NCI-H345 treated with DMSO at 0.1 percent for 48 hours (cell line): Measurements from ENCODE around the gene MAG.

ENCODE experiments used
- DNase-seq: peaks from one replicate; lab custom pipeline; 2025; ENCODE audit not compliant: unreplicated experiment; lab: John Stamatoyannopoulos, UW

Gene MAG

DNA sequence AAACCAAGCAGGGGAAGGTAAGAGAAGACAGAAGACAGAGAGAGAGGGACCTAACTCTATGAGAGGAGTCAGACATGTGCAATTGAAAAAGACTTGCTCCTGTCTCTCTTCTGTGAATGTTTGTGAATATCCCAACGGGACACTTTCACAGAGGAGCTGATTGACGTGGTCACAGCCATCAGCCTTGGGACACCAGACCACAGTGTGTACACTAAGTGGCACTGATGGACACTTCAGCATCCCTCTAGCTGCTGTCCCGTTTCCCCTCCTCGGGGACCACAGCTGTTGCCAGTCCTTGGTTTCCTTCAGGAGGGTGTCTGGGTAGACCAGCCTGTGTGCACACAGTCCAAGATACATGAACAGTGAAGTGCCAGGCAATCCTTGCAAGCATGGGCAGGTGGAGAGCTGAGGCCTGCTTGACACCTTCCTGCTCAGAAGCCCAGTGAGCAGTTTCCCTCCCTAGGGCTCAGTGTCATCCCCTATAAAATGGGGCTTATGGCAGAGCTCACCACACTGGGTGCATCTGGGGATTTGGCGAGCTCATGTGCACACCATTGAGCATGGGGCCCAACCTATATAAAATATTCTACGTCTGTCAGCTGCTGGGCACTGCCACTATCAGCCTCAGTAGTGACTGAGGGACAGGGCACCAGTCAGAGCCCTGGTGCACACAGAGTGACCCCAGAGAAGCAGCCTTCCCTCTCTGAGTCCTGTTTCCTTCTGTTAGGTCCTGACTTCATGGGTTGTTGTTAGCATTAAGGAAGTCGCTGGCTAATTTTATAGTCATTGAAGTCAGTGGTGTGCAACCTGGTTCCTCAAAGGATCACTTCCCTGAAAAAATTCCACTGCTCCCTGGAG is 27.5 kb upstream of the MAG start:
- DNase-seq: no peak

DNA sequence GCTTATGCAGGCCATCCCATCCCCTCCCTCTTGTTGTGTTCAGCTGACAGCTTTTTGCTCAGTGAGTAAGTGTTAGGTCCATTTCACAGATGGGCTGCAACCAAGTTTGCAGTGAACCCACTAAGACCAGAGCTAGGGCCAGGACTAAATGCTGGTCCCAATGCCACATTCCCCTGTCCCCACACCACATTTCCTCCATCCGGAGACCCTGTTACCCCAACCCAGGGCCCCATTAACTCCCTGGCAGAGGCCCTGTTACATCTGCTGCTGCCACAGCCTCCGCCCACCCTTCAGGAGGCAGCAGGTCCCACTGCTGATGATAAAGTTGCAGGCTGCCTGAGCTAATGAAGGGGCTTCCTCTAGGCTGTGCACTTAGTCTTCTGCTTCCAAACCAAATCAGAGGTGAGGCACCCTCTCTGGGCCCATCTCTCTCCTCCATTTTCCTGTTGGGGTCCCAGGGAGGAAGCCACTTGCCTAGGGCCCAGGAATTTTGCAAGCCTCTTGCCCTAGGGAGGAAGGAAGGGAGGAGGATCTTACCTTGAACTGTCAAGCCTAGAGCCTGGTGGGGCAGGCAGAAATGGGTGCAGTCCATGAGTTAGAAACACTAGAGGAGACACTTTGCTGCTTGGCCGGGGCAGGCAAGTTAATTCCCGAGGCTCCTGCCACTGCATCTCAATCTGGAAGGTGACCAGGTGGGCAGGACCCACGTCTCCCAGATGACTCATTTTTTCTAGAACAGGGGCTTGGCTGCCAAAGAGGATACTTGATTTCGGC is 26.6 kb upstream of the MAG start:
- no peak for DNase-seq

DNA sequence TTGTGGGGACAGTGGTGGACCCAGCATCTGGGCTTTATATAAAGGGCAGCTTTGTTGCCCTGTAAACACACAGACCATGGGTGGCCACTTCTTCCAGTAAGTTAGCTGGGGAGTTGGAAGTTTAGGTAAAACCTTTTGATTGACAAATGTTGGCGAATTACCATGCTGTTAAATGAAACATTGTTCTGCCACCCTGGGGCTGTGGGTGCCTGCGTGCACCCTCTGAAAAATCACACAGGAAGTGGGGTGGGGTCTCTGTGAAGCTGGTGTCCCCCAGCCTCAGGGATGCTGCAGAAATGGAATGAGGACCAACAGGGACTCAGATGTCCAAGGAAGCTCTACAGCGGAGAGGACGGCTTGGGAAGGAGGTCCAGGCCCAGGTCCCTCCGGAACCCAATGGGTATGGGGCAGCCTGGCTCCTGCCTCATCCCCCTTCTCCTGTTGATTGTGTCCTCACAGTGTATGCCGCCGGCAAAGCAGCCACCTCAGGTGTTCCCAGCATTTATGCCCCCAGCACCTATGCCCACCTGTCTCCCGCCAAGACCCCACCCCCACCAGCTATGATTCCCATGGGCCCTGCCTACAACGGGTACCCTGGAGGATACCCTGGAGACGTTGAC is 26.0 kb upstream of the MAG start:
- no peak for DNase-seq

DNA sequence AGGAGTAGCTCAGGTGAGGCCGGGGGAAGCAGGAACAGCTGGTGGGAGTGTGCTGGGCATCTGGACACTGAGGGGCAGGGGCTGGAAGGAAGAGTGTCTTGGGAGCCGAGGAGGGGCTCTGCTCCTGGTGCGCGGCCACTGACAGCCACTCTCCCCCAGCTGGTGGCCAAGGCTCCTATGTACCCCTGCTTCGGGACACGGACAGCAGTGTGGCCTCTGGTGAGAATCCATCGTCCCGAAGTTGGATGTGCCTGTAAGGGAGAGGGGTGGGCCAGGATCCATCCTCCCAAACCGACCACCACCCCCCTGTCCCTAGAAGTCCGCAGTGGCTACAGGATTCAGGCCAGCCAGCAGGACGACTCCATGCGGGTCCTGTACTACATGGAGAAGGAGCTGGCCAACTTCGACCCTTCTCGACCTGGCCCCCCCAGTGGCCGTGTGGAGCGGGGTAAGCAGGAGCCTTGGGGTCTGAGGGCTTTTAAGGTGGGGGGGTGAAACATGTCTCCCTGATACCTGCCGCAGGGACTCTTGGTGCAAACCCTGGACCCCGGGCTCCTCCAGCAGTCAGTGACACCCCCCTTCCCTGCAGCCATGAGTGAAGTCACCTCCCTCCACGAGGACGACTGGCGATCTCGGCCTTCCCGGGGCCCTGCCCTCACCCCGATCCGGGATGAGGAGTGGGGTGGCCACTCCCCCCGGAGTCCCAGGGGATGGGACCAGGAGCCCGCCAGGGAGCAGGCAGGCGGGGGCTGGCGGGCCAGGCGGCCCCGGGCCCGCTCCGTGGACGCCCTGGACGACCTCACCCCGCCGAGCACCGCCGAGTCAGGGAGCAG is 25.2 kb upstream of the MAG start:
- no peak for DNase-seq

DNA sequence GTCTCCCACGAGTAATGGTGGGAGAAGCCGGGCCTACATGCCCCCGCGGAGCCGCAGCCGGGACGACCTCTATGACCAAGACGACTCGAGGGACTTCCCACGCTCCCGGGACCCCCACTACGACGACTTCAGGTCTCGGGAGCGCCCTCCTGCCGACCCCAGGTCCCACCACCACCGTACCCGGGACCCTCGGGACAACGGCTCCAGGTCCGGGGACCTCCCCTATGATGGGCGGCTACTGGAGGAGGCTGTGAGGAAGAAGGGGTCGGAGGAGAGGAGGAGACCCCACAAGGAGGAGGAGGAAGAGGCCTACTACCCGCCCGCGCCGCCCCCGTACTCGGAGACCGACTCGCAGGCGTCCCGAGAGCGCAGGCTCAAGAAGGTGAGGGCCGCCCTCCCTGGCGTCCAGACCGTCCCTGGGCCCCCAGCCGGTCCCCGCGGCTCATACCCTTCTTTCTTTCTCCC is 24.6 kb upstream of the MAG start:
- DNase-seq: no peak

DNA sequence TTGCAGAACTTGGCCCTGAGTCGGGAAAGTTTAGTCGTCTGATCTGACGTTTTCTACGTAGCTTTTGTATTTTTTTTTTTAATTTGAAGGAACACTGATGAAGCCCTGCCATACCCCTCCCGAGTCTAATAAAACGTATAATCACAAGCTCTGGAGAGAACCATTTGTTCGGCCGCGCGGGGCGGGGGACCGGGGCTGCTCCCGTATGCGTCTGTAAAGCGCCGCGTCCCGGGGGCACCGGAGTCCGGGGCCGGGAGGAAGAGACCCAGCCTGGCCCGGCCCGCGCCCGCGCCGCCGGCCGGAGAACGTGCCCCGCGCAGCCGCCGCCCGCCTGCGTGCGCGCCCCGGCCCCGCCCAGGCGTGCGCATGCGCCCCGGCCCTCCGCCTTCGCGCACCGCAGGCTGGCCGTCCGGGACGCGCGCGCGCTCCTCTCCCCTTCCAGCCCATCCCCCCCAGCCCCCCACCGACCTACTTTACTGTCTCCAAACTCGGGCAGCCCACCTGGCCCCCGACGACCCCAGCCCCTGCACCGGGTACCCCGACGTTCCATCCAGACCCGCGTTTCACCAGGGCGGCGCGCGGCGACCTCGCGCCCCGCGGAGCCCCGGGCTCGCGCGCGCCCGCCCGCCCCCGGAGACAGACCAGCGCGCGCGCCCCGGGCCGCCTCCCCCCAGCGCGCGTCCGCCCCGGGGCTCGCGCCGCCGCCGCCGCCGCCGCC is 24.0 kb upstream of the MAG start:
- DNase-seq: peak; percentile 69

DNA sequence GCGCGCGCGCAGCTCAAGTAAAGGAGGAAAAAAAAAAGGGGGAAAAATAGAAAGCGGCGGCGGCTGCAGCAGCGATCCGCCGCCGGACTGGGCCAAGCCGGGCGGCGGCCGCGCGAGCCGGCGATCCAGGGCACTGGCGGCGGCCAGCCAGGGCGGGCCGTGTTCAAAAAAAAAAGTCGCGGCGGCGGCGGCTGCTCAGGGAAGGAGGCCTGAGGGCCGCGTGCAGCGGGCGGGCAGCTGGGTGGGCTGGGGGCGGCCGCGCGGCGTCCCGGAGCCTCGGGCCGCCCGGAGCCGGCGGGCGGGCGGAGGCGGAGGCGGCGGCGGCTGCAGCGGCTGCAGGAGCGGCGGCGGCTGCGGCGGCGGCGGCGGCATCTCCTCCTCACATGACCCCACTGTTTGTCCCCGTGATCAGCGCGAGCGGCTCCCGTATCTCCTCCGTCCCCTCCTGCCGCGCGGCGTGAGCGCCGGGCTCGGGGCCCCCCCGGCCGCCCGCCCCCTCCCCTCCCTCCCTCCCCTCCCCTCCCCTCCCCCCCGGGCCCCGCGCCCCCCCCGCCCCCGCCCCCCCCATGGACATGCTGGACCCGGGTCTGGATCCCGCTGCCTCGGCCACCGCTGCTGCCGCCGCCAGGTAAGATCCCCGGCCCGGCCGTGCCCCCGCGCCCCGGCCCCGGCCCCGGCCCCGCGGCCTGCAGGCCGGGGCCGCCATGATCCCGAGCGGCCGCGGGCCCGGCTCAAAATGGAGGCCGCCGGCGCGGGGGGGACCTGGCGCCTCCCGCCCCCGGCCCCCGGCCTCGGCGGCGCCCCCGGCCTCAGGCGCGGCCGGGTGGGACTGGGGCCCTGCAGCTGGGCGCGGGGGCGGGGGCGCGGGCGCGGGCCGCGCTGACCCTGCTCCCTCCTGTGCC is 23.2 kb upstream of the MAG start, which contains the start of gene USF2:
USF2 (plus strand) TSS at position 427 of the 902 bp plus-strand sequence; CDS start at position 567, 140 bp downstream.
- peak; percentile 66 for DNase-seq

DNA sequence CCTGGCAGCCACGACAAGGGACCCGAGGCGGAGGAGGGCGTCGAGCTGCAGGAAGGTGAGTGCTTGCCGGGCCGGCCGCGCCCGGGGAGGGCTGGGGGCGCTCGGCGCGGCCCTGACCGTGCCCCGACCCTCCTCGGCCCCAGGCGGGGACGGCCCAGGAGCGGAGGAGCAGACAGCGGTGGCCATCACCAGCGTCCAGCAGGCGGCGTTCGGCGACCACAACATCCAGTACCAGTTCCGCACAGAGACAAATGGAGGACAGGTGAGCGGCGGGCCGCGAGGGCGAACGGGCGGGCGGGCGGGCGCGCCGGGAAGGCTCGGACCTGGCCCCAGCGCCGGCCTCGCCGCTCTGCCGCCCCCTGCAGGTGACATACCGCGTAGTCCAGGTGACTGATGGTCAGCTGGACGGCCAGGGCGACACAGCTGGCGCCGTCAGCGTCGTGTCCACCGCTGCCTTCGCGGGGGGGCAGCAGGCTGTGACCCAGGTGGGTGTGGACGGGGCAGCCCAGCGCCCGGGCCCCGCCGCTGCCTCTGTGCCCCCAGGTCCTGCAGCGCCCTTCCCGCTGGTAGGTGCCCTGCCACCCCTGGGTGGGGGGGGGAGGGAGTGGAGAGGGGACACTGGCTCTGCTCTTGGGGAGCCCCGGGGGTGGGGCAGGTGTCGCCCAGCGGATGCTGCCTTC is 22.4 kb upstream of the MAG start:
- peak; percentile 81 for DNase-seq

DNA sequence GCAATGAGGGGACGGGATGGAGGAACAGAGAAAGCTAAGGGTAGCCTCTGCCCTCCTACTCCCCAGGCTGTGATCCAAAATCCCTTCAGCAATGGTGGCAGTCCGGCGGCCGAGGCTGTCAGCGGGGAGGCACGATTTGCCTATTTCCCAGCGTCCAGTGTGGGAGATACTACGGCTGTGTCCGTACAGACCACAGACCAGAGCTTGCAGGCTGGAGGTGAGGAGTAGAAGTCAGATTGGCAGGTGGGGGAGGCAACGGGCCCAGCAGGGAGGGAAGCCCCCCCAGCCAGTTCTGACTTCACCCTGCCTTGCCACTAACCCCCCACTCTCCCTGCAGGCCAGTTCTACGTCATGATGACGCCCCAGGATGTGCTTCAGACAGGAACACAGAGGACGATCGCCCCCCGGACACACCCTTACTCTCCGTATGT is 21.6 kb upstream of the MAG start:
- DNase-seq: no peak

DNA sequence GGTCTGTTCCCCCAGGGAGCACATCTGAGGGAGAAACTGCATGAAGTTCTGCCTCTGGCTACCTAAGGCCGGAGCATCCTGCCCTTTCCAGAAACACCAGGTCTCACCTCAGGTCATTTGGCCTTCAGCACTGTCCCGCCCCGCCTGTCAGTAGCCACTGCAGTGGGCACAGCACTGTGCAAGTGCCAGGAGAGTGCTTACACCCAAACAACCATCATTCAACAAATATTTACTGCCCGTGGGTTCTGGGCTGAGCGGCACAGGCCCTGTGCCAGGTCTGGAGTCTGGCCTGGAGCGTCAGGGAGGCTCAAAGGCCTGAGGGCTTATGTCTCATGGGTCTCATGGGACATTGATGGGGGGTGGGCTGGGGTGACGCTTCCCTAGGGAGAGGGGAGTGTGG is 20.4 kb upstream of the MAG start:
- no peak for DNase-seq

DNA sequence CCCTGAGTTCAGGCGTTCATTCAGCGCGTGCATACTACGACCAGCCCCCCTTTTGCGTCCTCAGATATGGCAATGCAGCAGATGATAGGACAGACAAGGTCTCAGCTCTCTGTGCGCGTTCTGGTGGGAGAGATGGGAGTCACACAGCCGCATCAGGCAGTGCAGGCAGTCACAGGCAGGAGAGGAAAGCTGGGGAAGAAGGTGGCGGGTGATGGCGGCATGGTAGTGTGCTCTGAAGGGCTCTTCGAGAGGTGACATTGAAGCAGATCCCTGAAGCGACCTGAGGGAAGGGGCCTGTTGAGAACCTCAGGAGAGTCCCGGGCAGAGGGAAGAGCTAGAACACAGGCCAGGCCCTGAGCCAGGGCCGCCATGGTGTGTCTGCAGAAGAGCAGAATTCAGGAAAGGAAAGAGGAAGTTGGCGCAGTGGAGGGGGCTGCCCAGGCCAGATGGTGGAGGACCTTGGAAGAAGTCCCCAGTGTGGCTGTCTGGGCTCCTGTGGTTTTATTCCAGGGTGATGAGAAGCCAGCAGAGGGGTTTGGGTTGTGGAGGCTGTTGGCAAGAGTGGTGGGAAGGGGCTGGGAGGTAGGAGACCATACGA is 19.7 kb upstream of the MAG start:
- DNase-seq: no peak

DNA sequence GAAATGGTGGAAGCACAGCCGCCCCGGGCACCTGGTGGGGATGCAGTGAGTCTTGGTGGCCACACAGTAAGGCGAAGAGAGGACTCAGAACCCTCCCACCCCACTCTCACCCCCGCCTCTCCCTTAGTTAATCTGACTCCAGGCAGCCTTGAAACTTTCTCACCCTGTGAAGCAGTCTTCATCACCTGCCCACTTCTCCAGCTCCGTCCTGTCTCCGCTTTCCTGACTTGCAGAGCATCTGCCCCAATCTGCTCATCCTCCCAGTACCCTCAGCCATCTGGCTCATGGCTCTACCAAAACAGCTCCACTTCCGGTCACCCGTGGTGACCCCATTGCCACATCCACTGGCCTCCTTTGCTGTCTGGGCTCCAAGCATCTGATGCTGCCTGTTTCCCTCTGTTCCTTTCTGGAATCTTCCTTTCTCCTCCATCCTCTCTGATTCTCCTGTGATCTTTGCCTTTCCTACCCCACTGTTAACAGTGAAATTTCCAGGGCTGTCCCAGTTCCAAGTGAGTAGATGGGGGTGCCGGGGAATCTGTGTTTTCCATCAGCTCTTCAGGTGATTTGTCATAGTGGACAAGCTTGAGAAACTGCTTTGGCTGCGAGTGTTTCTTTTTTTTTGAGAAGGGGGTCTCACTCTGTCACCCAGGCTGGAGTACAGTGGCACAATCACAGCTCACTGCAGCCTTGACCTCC is 18.9 kb upstream of the MAG start:
- no peak for DNase-seq

DNA sequence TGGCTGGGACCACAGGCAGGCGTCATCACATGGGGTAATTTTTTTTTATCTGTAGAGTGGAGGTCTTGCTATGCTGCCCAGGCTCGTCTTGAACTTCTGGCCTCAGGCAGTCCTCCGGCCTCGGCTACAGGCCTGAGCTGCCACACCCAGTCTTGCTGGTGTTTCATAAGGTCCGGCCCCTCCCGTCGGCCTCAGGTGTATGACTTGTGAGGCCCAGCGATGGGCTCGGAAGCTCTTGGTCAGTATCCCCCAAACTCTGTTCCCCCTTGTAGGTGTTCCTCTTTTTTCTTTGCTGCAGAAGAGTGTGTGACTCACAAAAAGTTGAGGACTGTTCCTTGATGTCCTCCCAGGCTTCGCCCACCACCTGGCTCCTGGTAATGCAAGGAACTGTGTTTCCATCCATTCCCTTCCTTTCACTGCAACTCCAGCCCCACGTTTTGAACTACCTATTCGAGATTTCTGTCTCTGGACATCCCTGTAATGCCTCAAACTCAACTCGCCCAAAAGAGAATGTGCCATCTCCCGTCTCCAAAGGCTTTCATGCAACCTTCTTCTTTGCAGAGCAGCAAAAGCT is 18.2 kb upstream of the MAG start:
- no peak for DNase-seq

DNA sequence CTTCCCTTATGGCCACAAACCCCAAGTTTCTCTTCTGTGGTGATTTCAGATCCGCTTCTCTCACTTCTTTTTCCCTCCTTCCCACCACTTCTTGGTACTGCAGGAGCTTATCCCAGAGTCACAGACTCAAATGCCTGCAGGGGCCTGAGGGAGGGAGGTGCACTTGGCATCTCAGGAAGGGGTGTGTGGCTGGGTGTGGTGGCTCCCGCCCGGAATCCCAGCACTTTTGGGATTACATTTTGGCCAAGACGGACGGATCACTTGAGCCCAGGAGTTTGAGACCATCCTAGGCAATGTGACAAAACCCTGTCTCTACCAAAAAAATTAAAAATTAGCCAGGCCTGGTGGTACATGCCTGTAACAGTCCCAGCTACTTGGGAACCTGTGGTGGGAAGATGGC is 17.6 kb upstream of the MAG start:
- DNase-seq: no peak

DNA sequence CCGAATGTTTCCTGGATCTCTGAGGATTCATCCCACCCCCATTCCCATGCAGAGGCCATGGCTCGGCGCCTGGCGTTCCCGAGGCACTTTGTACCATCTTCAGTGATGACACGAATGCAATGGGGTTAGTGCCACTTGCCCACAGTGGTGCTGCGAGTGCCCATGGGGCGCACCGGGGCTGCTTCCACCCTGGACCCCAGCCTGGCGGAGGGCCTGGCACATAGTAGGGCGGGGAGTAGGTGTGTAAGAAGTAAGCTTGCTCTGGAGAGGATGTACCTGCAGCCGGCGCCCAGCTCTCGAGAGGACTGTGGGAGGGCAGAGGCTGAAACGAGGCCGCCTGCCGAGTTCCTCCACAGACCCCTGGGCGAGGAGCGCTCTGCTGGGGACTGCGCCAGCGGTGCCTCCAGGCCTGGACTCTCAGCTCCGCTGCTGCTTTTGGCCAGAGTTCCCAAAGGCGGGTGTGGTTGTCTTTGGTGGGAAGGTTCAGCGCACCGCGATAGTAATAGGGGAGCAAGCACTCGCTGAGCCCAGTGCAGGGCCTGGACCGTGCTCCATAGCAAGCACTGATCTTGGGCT is 15.2 kb upstream of the MAG start:
- DNase-seq: no peak

DNA sequence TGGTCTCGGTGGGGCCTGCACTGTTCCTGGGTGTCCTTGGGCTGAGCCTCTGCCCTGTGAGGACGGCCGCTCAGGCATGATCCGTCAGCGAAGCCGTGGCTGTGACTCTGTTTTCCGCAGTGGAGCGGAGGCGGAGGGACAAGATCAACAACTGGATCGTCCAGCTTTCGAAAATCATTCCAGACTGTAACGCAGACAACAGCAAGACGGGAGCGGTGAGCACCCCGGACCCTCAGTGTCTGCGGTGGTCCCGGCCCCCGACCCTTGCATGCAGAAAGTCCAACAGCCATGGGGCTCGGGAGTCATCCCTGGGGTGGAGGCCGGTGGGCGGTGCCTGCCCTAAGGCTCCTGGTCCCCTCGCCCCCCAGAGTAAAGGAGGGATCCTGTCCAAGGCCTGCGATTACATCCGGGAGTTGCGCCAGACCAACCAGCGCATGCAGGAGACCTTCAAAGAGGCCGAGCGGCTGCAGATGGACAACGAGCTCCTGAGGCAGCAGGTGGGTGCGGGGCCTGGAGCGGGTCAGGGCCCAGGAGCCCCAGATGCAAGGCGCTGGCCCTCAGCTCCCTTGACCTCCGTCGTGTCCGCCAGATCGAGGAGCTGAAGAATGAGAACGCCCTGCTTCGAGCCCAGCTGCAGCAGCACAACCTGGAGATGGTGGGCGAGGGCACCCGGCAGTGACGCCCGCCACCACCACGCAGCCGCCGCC is 13.2 kb upstream of the MAG start:
- DNase-seq: no peak
